ENCODE data around the gene RNF220. TPM values are rescaled to one million over a fixed set of nuclear protein-coding genes. Genes with fewer than 3 reads are reported as not detected.

The RNF220 gene
- total RNA-seq, 4 donors from 2014 or later: 45.8 to 169 (median 89.4) TPM

DNA sequence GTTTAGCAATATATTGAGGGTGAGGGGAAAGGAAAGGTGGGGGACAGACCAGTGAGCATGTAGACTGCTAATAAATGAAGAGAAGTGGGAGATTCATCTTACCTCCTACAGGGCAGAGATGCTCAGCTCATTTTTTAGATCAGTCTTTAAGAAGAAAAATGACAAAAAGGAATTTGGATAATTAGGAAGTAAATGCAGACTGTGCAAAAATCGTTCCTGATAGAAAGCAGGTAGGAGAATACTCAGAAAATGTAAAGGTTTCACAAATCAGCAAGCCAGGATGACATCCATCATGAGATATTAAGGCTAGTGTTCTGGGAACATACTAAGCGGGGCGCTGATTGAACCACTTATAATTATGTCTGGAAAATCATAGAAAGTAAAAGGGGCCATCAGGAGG, 106.3 kb downstream of the RNF220 start:
- peaks cover 38% of the 10 kb centered on the region for H3K27me3 ChIP-seq
- H3K9me3 ChIP-seq: no peaks in the 10 kb centered on the region
- in situ Hi-C loops (cut with MboI; ENCODE audit: low pct_ligation_motif_present in 1 of 4, low pct_unique_long_range_greater_than_20kb in 1 of 4, low sequenced_read_pairs in 3 of 4) (no loop called here), intact Hi-C loops (cut with DNase I; ENCODE audit: low total_unique reads) (no loop called here)
- H3K36me3 ChIP-seq: no peaks in the 10 kb centered on the region
- 74 to 81% methylated on average over 3 of the region's 3 CpGs for WGBS, 2 donors (ENCODE audit: low coverage in 1 of 2)
- no peak overlapping the region for H3K4me3 ChIP-seq
- no peak for DNase-seq
- H3K4me1 ChIP-seq: no peaks in the 10 kb centered on the region
- TF ChIP-seq, protein P1, sequence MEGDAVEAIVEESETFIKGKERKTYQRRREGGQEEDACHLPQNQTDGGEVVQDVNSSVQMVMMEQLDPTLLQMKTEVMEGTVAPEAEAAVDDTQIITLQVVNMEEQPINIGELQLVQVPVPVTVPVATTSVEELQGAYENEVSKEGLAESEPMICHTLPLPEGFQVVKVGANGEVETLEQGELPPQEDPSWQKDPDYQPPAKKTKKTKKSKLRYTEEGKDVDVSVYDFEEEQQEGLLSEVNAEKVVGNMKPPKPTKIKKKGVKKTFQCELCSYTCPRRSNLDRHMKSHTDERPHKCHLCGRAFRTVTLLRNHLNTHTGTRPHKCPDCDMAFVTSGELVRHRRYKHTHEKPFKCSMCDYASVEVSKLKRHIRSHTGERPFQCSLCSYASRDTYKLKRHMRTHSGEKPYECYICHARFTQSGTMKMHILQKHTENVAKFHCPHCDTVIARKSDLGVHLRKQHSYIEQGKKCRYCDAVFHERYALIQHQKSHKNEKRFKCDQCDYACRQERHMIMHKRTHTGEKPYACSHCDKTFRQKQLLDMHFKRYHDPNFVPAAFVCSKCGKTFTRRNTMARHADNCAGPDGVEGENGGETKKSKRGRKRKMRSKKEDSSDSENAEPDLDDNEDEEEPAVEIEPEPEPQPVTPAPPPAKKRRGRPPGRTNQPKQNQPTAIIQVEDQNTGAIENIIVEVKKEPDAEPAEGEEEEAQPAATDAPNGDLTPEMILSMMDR (IDR thresholded peaks at IDR 0.05): no peak
- TF ChIP-seq POLR2A (IDR thresholded peaks at IDR 0.05) (no peak), POLR2AphosphoS5 (IDR thresholded peaks at IDR 0.05) (no peak), EP300 (IDR thresholded peaks at IDR 0.05; ENCODE audit: low read depth) (no peak)
- H3K27ac ChIP-seq: no peak overlapping the region

DNA sequence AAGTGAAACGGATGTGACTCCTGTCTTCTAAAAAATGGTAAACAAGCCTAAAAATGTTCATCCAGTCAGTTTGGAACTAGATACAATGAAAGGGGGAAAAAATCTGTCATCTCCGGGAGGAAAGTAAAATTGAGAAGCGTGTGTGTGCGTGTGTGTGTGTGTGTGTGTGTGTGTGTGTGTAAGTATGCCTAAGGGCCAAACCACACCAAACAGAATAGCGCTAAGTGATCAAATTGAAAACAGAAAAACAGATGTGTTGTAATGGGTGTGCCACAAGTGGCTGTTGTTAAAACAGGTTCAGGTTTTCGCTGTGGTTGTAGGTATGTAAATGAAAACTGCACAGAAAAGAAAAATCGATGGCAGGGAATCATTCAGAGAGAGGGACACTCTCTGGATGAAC, 106.7 kb downstream of the RNF220 start:
- Histone ChIP-seq H3K27me3 (peaks cover 38% of the 10 kb centered on the region), H3K4me1 (no peaks in the 10 kb centered on the region), H3K4me3 (no peak overlapping the region), H3K27ac (no peak overlapping the region), H3K9me3 (no peaks in the 10 kb centered on the region), H3K36me3 (no peaks in the 10 kb centered on the region)
- in situ Hi-C loops (cut with MboI; ENCODE audit: low pct_ligation_motif_present in 1 of 4, low pct_unique_long_range_greater_than_20kb in 1 of 4, low sequenced_read_pairs in 3 of 4): no loop called here
- intact Hi-C loops (cut with DNase I; ENCODE audit: low total_unique reads): no loop called here
- 51 to 55% methylated on average over 7 of the region's 7 CpGs for WGBS, 2 donors (ENCODE audit: low coverage in 1 of 2)
- no peak for DNase-seq
- no peak for TF ChIP-seq EP300 (IDR thresholded peaks at IDR 0.05; ENCODE audit: low read depth)
- TF ChIP-seq POLR2A (IDR thresholded peaks at IDR 0.05): no peak
- no peak for TF ChIP-seq POLR2AphosphoS5 (IDR thresholded peaks at IDR 0.05)
- TF ChIP-seq, protein P1 (IDR thresholded peaks at IDR 0.05): no peak

DNA sequence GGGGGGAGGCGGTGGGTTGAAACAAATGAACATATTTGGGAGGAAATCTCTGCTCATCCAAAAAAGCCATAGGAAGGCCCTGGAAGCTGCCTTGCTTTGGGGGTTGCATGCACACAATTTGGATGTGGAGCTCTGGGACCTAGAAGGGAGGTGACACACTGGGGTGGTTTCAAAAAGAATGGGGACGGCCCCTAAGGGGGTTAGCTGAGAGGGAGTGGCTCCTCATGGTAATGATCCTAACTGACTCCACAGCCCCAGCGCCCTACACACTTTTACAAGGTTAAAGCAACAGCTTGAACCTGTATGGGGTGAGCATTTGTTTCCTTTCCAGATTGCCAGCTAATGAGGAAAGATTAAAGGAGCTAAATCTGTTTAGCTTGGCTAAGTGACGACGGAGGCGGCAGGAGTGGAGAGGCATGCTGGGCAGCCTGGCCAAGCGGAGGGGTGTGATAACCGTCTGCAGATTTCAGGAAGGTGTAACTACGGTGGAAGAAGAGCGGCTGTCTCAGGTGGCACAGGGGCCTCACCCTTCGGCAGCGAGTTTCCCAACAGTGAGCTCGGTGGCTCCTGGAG, 107.3 kb downstream of the RNF220 start:
- in situ Hi-C loops (cut with MboI; ENCODE audit: low pct_ligation_motif_present in 1 of 4, low pct_unique_long_range_greater_than_20kb in 1 of 4, low sequenced_read_pairs in 3 of 4) (no loop called here), intact Hi-C loops (cut with DNase I; ENCODE audit: low total_unique reads) (no loop called here)
- Histone ChIP-seq H3K4me1 (no peaks in the 10 kb centered on the region), H3K9me3 (no peaks in the 10 kb centered on the region), H3K4me3 (no peak overlapping the region), H3K27me3 (peaks cover 36% of the 10 kb centered on the region), H3K36me3 (no peaks in the 10 kb centered on the region), H3K27ac (no peak overlapping the region)
- 80 to 85% methylated on average over 7 to 13 of the region's 13 CpGs for WGBS, 2 donors (ENCODE audit: low coverage in 1 of 2)
- TF ChIP-seq POLR2AphosphoS5 (IDR thresholded peaks at IDR 0.05) (no peak), EP300 (IDR thresholded peaks at IDR 0.05; ENCODE audit: low read depth) (no peak), POLR2A (IDR thresholded peaks at IDR 0.05) (no peak)
- TF ChIP-seq, protein P1 (IDR thresholded peaks at IDR 0.05): no peak
- no peak for DNase-seq

DNA sequence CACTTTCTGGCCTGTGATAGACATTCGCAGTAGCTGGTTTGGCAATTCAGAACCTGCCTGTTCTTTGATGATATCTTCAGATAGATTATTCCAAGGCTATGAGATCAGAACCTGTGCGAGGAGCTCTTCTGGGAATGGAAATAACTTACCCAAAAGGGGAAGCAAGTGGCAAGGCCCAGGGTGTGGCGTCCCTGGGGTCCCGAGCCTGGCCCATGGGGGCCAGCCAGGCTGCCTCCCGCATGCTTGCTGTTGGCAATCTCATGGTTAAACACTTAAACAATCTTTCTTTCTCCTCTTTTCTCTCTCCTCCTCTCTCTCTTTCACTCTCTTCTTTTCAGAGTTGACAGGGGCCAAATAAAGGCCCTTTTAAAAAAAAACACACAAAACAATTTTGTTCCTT, 108.1 kb downstream of the RNF220 start:
- in situ Hi-C loops (cut with MboI; ENCODE audit: low pct_ligation_motif_present in 1 of 4, low pct_unique_long_range_greater_than_20kb in 1 of 4, low sequenced_read_pairs in 3 of 4) (no loop called here), intact Hi-C loops (cut with DNase I; ENCODE audit: low total_unique reads) (no loop called here)
- Histone ChIP-seq H3K9me3 (no peaks in the 10 kb centered on the region), H3K4me1 (no peaks in the 10 kb centered on the region), H3K27ac (no peak overlapping the region), H3K4me3 (no peak overlapping the region), H3K27me3 (peaks cover 29% of the 10 kb centered on the region), H3K36me3 (no peaks in the 10 kb centered on the region)
- DNase-seq: no peak
- TF ChIP-seq, protein P1 (IDR thresholded peaks at IDR 0.05): no peak
- no peak for TF ChIP-seq POLR2A (IDR thresholded peaks at IDR 0.05)
- no peak for TF ChIP-seq POLR2AphosphoS5 (IDR thresholded peaks at IDR 0.05)
- no peak for TF ChIP-seq EP300 (IDR thresholded peaks at IDR 0.05; ENCODE audit: low read depth)
- 83 to 91% methylated on average over 5 of the region's 5 CpGs for WGBS, 2 donors (ENCODE audit: low coverage in 1 of 2)
